ENCODE results near the gene SUN1.

GRCh38 chr7:844514-844913, 12.2 kb downstream of the SUN1 start:
- no peak for TF ChIP-seq CTCF (IDR thresholded peaks at IDR 0.05)
- TF ChIP-seq ZFX (IDR thresholded peaks at IDR 0.05; ENCODE audit: borderline replicate concordance) = no peak
